B cell (primary cell): ENCODE measurements around the gene IL13RA1. TPM values are rescaled to one million over a fixed set of nuclear protein-coding genes. Genes with fewer than 3 reads are reported as not detected.

Experiments used
- ATAC-seq: fragments of 200-7000 bp; cut with Tn5 transposase; one replicate; pipeline ENCODE4 v1.10.0; 2021; ENCODE audit warnings: low read depth, mild to moderate bottlenecking, moderate number of reproducible peaks, moderate library complexity
- CTCF ChIA-PET: fragments of 350-600 bp; sonication (Branson Sonifier 250); formaldehyde crosslinking; loops from one replicate; lab custom pipeline; 2021; ENCODE audit warnings: antibody characterized with exemption, inconsistent platforms; lab: Charles Lee
- POLR2A ChIA-PET: fragments of 350-600 bp; sonication (Branson Sonifier 250); formaldehyde crosslinking; loops from one replicate; lab custom pipeline; 2021; ENCODE audit warnings: antibody characterized with exemption; lab: Charles Lee
- DNase-seq: peaks from one replicate; pipeline ENCODE4 v3.0.0; 2013
- H2AFZ ChIP-seq: 2 replicates; pipeline ENCODE4 v1.6.1; 2012; ENCODE audit warnings: mild to moderate bottlenecking, low read depth, low read length; ENCODE audit not compliant: insufficient read depth, poor library complexity, severe bottlenecking
- H3K27ac ChIP-seq, 2 donors: 1 replicate in 1 of 2; 2 replicates in 1 of 2; pipeline ENCODE4 v1.5.1; 2012 to 2013; ENCODE audit warnings: low read length in 2 of 2, mild to moderate bottlenecking in 2 of 2, moderate library complexity in 1 of 2
- H3K27me3 ChIP-seq, 4 experiments: fragments of 200-600 bp in 1 of 4; sonication (generic) in 1 of 4; replicated peaks in 1 of 4; 1 replicate in 2 of 4; 2 replicates in 2 of 4; pipeline versions ENCODE4 v1.6.1 to v1.7.0; 2013 to 2016; ENCODE audit warnings: low read length in 3 of 4, mild to moderate bottlenecking in 2 of 4, mixed read lengths in 1 of 4, moderate library complexity in 1 of 4; ENCODE audit not compliant: insufficient read depth in 4 of 4, control insufficient read depth in 3 of 4; ENCODE audit errors: control extremely low read depth in 1 of 4
- H3K36me3 ChIP-seq, 2 experiments: replicated peaks in 1 of 2; 1 replicate in 1 of 2; 2 replicates in 1 of 2; pipeline versions ENCODE4 v1.6.1 to v1.7.1; 2013; ENCODE audit warnings: low read length in 1 of 2; ENCODE audit not compliant: insufficient read depth in 2 of 2, control insufficient read depth in 1 of 2; ENCODE audit errors: control extremely low read depth in 1 of 2, extremely low read depth in 1 of 2
- H3K4me1 ChIP-seq, 2 donors: fragments of 200-600 bp in 1 of 2; sonication (generic) in 1 of 2; 1 replicate in 1 of 2; 2 replicates in 1 of 2; pipeline versions ENCODE4 v1.5.1 to v1.6.1; 2013 to 2017; ENCODE audit warnings: low read length in 2 of 2; ENCODE audit not compliant: control insufficient read depth in 2 of 2, insufficient read depth in 2 of 2
- H3K4me2 ChIP-seq: replicated peaks from 2 replicates; pipeline ENCODE3; 2012; ENCODE audit warnings: mild to moderate bottlenecking, low read depth, low read length; ENCODE audit not compliant: poor library complexity, severe bottlenecking
- H3K4me3 ChIP-seq, 5 experiments: fragments of 200-600 bp in 1 of 5; sonication (generic) in 1 of 5; 1 replicate in 3 of 5; 2 replicates in 2 of 5; pipeline versions ENCODE4 v1.5.1 to v1.7.0; 2011 to 2016; ENCODE audit warnings: low read length in 4 of 5, mild to moderate bottlenecking in 4 of 5, low read depth in 2 of 5, control low read depth in 1 of 5, moderate library complexity in 1 of 5; ENCODE audit not compliant: insufficient read depth in 1 of 5; ENCODE audit errors: control extremely low read depth in 1 of 5, extremely low read depth in 1 of 5
- H3K79me2 ChIP-seq: fragments of 200-600 bp; sonication (generic); one replicate; pipeline ENCODE4 v1.6.0; 2016; ENCODE audit warnings: low read length; ENCODE audit not compliant: control insufficient read depth, insufficient read depth
- H3K9ac ChIP-seq: fragments of 200-600 bp; sonication (generic); 2 replicates; pipeline ENCODE4 v1.6.1; 2017; ENCODE audit warnings: mild to moderate bottlenecking, low read length, moderate library complexity
- H3K9me3 ChIP-seq, 3 donors: one replicate each; pipeline versions ENCODE4 v1.6.1 to v1.7.1; 2013; ENCODE audit warnings: low read length in 2 of 3; ENCODE audit not compliant: control insufficient read depth in 2 of 3, insufficient read depth in 1 of 3; ENCODE audit errors: control extremely low read depth in 1 of 3
- H4K20me1 ChIP-seq: 2 replicates; pipeline ENCODE4 v1.6.0; 2012; ENCODE audit warnings: mild to moderate bottlenecking, low read length; ENCODE audit not compliant: insufficient read depth, control insufficient read depth, poor library complexity, severe bottlenecking
- H3K27ac Mint-ChIP-seq: one replicate; pipeline ENCODE4 v1.8.0; 2021; ENCODE audit warnings: mixed read lengths
- H3K27me3 Mint-ChIP-seq: one replicate; pipeline ENCODE4 v1.8.0; 2021; ENCODE audit warnings: mixed read lengths
- H3K4me1 Mint-ChIP-seq: one replicate; pipeline ENCODE4 v1.8.0; 2021; ENCODE audit warnings: mixed read lengths
- H3K4me3 Mint-ChIP-seq: one replicate; pipeline ENCODE4 v1.8.0; 2021; ENCODE audit warnings: mixed read lengths
- H3K9me3 Mint-ChIP-seq: one replicate; pipeline ENCODE4 v1.8.0; 2022; ENCODE audit warnings: mixed read lengths; ENCODE audit not compliant: insufficient read depth
- EZH2 ChIP-seq: IDR thresholded peaks from 2 replicates; pipeline ENCODE4 v1.6.1; 2012; ENCODE audit warnings: borderline replicate concordance, low read depth, mild to moderate bottlenecking, moderate library complexity, low read length; ENCODE audit not compliant: insufficient read depth, poor library complexity, severe bottlenecking
- WGBS: methylation state at CpG from one replicate; pipeline ENCODE4 v1.1.5; 2013; ENCODE audit warnings: missing lambda C conversion rate; ENCODE audit not compliant: insufficient coverage; 5-methylcytosine and 5-hydroxymethylcytosine counted together
- intact Hi-C: fragments of 100-400 bp; cut with micrococcal nuclease; formaldehyde crosslinking; loops from one replicate; pipeline ENCODE4 v1.10.0; 2022
- polyA plus RNA-seq: library from polyadenylated mRNA; depleted of rRNA; stranded (reverse); fragments of >200 nt; gene quantifications from 2 replicates; pipeline ENCODE4 v1.2.3, GENCODE V29; 2012
- total RNA-seq, 2 donors: library from RNA; stranded (reverse); fragments of 120-200 nt in 1 of 2; gene quantifications; 1 replicate in 1 of 2; 2 replicates in 1 of 2; pipeline versions ENCODE4 v1.2.3 to v1.2.4, GENCODE V29; 2013 to 2022
- TF ChIP-seq, protein P1 (sequence below): fragments of 200-600 bp; IDR thresholded peaks from one replicate; pipeline ENCODE4 v1.8.0; 2022; ENCODE audit warnings: antibody characterized with exemption, mild to moderate bottlenecking

The IL13RA1 gene
- total and polyA plus RNA-seq, 2 donors (not counting 1 experiment from before 2014, with no cell fraction given) = 9.2 to 36.1 TPM

GRCh38 chrX:118745570-118745969 is 18.2 kb downstream of the IL13RA1 start:
- H3K36me3 ChIP-seq = no peaks in the 10 kb centered on the region
- no peak overlapping the region for H3K27ac ChIP-seq
- no peak for TF ChIP-seq EZH2
- TF ChIP-seq, protein P1, sequence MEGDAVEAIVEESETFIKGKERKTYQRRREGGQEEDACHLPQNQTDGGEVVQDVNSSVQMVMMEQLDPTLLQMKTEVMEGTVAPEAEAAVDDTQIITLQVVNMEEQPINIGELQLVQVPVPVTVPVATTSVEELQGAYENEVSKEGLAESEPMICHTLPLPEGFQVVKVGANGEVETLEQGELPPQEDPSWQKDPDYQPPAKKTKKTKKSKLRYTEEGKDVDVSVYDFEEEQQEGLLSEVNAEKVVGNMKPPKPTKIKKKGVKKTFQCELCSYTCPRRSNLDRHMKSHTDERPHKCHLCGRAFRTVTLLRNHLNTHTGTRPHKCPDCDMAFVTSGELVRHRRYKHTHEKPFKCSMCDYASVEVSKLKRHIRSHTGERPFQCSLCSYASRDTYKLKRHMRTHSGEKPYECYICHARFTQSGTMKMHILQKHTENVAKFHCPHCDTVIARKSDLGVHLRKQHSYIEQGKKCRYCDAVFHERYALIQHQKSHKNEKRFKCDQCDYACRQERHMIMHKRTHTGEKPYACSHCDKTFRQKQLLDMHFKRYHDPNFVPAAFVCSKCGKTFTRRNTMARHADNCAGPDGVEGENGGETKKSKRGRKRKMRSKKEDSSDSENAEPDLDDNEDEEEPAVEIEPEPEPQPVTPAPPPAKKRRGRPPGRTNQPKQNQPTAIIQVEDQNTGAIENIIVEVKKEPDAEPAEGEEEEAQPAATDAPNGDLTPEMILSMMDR = no peak
- no peak overlapping the region for H2AFZ ChIP-seq
- H3K4me3 ChIP-seq = no peak overlapping the region
- H3K9ac ChIP-seq = no peak overlapping the region
- POLR2A ChIA-PET = no interaction called here
- no peak overlapping the region for H3K4me3 Mint-ChIP-seq
- DNase-seq (no peak), ATAC-seq (no peak)
- H3K27me3 Mint-ChIP-seq = no peaks in the 10 kb centered on the region
- H3K4me1 Mint-ChIP-seq = peaks cover 2% of the 10 kb centered on the region
- intact Hi-C loops = no loop called here
- no peaks in the 10 kb centered on the region for H3K9me3 ChIP-seq
- no peaks in the 10 kb centered on the region for H3K27me3 ChIP-seq
- no peak overlapping the region for H3K4me2 ChIP-seq
- no peaks in the 10 kb centered on the region for H4K20me1 ChIP-seq
- no peaks in the 10 kb centered on the region for H3K79me2 ChIP-seq
- CTCF ChIA-PET = interaction anchor here (1.3 kb wide), 1 partner anchor 62 kb away, joined by 3 read pairs; no protein-coding TSS in a partner anchor
- WGBS = no CpG with 5 or more reads among the region's 2 CpGs
- no peaks in the 10 kb centered on the region for H3K4me1 ChIP-seq
- no peaks in the 10 kb centered on the region for H3K9me3 Mint-ChIP-seq
- peak overlapping the region; percentile 50 for H3K27ac Mint-ChIP-seq

GRCh38 chrX:118751950-118752783 is 24.8 kb downstream of the IL13RA1 start:
- DNase-seq (peak; percentile 70), ATAC-seq (peak; percentile 80)
- POLR2A ChIA-PET = no interaction called here
- peak overlapping the region in 2 of 5 experiments; percentile 5 to 22 for H3K4me3 ChIP-seq
- CTCF ChIA-PET = interaction anchor here (0.9 to 1.1 kb wide), 2 partner anchors 10 to 21 kb away, joined by 3 to 5 read pairs; no protein-coding TSS in a partner anchor
- peak overlapping the region; percentile 52 for H3K4me2 ChIP-seq
- Mint-ChIP-seq H3K9me3 (no peaks in the 10 kb centered on the region), H3K27ac (peak overlapping the region; percentile 92), H3K4me3 (peak overlapping the region; percentile 70), H3K27me3 (no peaks in the 10 kb centered on the region), H3K4me1 (peaks cover 27% of the 10 kb centered on the region)
- H3K9ac ChIP-seq = peak overlapping the region; percentile 24
- no peaks in the 10 kb centered on the region for H3K36me3 ChIP-seq
- TF ChIP-seq EZH2 = no peak
- TF ChIP-seq, protein P1 = no peak
- no peaks in the 10 kb centered on the region for H3K27me3 ChIP-seq
- peak overlapping the region; percentile 50 for H2AFZ ChIP-seq
- H3K4me1 ChIP-seq = peaks cover 22 to 24% of the 10 kb centered on the region in 2 donors
- no peaks in the 10 kb centered on the region for H3K79me2 ChIP-seq
- 24% methylated on average over 3 of the region's 9 CpGs for WGBS
- H3K9me3 ChIP-seq = no peaks in the 10 kb centered on the region
- intact Hi-C loops = loop anchor here (10.0 kb wide), 1 partner anchor 53 kb away; no protein-coding TSS in a partner anchor
- H3K27ac ChIP-seq = peak overlapping the region; percentile 68 to 87
- H4K20me1 ChIP-seq = no peaks in the 10 kb centered on the region
